Nasal cavity respiratory epithelium epithelial cell of viscerocranial mucosa (primary cell): Measurements from ENCODE around the gene TLK2. TPM values are rescaled to one million over a fixed set of nuclear protein-coding genes. Genes with fewer than 3 reads are reported as not detected.

Experiments used
- total RNA-seq: library from RNA; depleted of rRNA; stranded (reverse); fragments of >200 nt; gene quantifications from 2 replicates; pipeline ENCODE4 v1.2.3, GENCODE V29; 2014

TLK2 gene
- 41.0 and 62.1 TPM in 2 replicates for total RNA-seq

DNA sequence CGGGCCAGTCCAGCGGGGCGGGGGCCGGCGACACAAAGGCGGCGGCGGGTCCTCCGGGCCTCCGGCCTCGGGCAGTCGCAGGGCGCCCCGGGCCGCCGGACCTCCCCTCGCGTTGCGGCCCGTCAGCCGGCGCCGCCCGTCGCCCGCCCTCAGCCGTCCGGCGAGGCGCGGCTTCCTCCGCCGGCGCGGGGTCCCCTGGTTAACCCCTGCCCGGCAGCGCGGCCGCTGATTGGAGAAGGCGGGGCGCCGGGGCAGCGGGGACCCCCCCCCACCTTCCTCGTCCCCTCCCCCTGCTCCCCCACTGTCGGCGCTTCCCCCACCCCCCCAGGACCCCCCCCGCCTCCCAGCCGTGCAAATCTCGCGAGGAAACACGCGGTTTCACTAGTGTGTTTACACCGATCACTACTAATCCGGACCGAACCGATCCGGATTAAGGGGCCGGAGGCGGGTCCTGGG, at the start of gene TLK2:
TLK2 (plus strand) TSS at position 402 of the 456 bp plus-strand sequence. CDS start 2,301 bp downstream, outside the sequence.

DNA sequence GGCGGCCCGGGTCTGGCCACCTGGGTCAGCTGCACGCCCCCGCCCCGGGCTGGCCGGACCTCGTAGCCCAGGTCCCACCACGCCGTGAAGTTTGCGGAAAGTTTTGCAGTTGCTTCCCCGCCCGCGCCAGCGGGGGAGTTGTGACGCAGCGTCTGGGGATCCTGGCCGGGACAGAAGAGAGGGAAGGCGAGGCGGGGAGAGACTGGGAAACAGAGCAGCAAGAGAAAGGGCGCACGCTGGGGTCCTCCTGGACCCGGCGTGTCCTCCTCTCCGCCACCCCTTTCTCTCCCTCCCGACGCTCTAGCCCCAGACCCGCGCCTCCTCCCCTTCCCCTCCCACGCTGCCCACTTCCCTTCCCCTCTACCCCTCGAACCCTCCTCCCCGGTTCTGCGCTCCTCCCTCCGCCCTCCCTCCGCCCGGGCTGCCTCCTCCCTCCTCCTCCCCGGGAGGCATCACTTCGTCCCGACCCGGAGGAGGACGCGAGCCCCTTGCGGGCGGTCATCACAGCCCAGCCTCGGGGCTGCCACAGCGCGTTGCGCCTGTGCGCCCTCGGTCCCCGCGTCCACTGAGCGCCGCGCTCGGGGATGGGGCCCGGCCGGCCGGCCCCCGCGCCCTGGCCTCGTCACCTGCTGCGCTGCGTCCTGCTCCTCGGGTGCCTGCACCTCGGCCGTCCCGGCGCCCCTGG, 148.7 kb downstream of the TLK2 start, which contains the start of gene MRC2:
MRC2 (plus strand) TSS at position 452 of the 685 bp plus-strand sequence; CDS start at position 585, 133 bp downstream.

Other genes starting within 250 kb of the TLK2 start
- gene EFCAB3, start 98.3 kb upstream of the TLK2 start, total RNA-seq: not detected in 2 replicates
- gene METTL2A, start 54.9 kb upstream of the TLK2 start, total RNA-seq: 29.3 and 31.4 TPM in 2 replicates
- gene MRC2, start 148.8 kb downstream of the TLK2 start, total RNA-seq: 6.8 and 92.1 TPM in 2 replicates